HAP-1 (cell line): ENCODE data around the gene KLB.
A peak's percentile ranks its signal among the peaks of the same experiment; 100 is the strongest.
"Not testable (repeated sequence)": the region's sequence is repeated elsewhere in the genome, so short reads cannot be mapped to it uniquely, and the experiment has no call there.

Source experiments
- DNase-seq, 2 experiments: peaks; one replicate each; pipeline ENCODE4 v3.0.0-alpha.2; 2016 to 2020; ENCODE audit warnings: low spot score in 2 of 2
- H3K27me3 ChIP-seq: fragments of 250-450 bp; sonication (Bioruptor Pico); 2 replicates; pipeline ENCODE4 v1.5.1; 2020; ENCODE audit warnings: low read depth, mild to moderate bottlenecking, moderate library complexity
- H3K36me3 ChIP-seq: fragments of 250-450 bp; sonication (Bioruptor Pico); replicated peaks from 2 replicates; pipeline ENCODE4 v1.5.1; 2020; ENCODE audit warnings: mild to moderate bottlenecking
- H3K4me1 ChIP-seq: fragments of 250-450 bp; sonication (Bioruptor Pico); 2 replicates; pipeline ENCODE4 v1.5.1; 2020; ENCODE audit warnings: mild to moderate bottlenecking
- H3K4me3 ChIP-seq: fragments of 250-450 bp; sonication (Bioruptor Pico); 2 replicates; pipeline ENCODE4 v1.5.1; 2020; ENCODE audit warnings: mild to moderate bottlenecking, moderate library complexity
- H3K9me3 ChIP-seq: fragments of 250-450 bp; sonication (Bioruptor Pico); 2 replicates; pipeline ENCODE4 v1.5.1; 2020; ENCODE audit warnings: mild to moderate bottlenecking, moderate library complexity
- in situ Hi-C: fragments of 300-500 bp; cut with MboI; formaldehyde crosslinking; loops from 3 replicates; pipeline ENCODE4 v1.14.3; 2020; ENCODE audit warnings: low sequenced_read_pairs, inconsistent platforms, mixed read lengths

The KLB gene

GRCh38 chr4:39458161-39458504 is 51.4 kb downstream of the KLB start:
- not testable (repeated sequence) for H3K9me3 ChIP-seq, H3K27me3 ChIP-seq, DNase-seq
- H3K4me1 ChIP-seq = peaks cover 14% of the 10 kb centered on the region
- H3K36me3 ChIP-seq = peaks cover 82% of the 10 kb centered on the region
- in situ Hi-C loops = loop anchor here (25.0 kb wide), 1 partner anchor 854 kb away; no protein-coding TSS in a partner anchor
- peak overlapping the region; percentile 92 for H3K4me3 ChIP-seq

GRCh38 chr4:39458505-39459300 is 52.0 kb downstream of the KLB start, which contains the start of the genes LIAS and RPL9:
Gene LIAS, plus strand, starts transcription at chr4:39459056. Its CDS starts 62 bp downstream, at chr4:39459118.
Gene RPL9, minus strand, starts transcription at chr4:39458922. Its CDS starts 483 bp downstream, at chr4:39458439.
- Histone ChIP-seq H3K4me1 (peaks cover 14% of the 10 kb centered on the region), H3K27me3 (no peaks in the 10 kb centered on the region), H3K9me3 (no peaks in the 10 kb centered on the region), H3K36me3 (peaks cover 82% of the 10 kb centered on the region), H3K4me3 (peak within 1 kb of the TSS; percentile 92)
- in situ Hi-C loops = loop anchor here (25.0 kb wide), 1 partner anchor 854 kb away; no protein-coding TSS in a partner anchor
- DNase-seq = peak; percentile 94 to 96

GRCh38 chr4:39464886-39465501 is 58.3 kb downstream of the KLB start:
- no peak for DNase-seq
- no peak overlapping the region for H3K4me3 ChIP-seq
- in situ Hi-C loops = loop anchor here (10.0 to 25.0 kb wide), 2 partner anchors 510 to 847 kb away; partner anchors contain the start of gene PDS5A
- peaks cover 70% of the 10 kb centered on the region for H3K36me3 ChIP-seq
- no peaks in the 10 kb centered on the region; the same call in 1 of the 2 replicates for H3K9me3 ChIP-seq
- H3K4me1 ChIP-seq = peaks cover 2% of the 10 kb centered on the region
- H3K27me3 ChIP-seq = no peaks in the 10 kb centered on the region

GRCh38 chr4:39466747-39467146 is 60.0 kb downstream of the KLB start:
- Histone ChIP-seq H3K9me3 (no peaks in the 10 kb centered on the region; the same call in 1 of the 2 replicates), H3K36me3 (peaks cover 72% of the 10 kb centered on the region), H3K4me3 (no peak overlapping the region), H3K4me1 (peaks cover 2% of the 10 kb centered on the region), H3K27me3 (no peaks in the 10 kb centered on the region)
- no peak for DNase-seq
- in situ Hi-C loops = loop anchor here (10.0 to 25.0 kb wide), 2 partner anchors 508 to 846 kb away; partner anchors contain the start of gene PDS5A

GRCh38 chr4:39467464-39467863 is 60.7 kb downstream of the KLB start:
- Histone ChIP-seq H3K4me1 (peaks cover 4% of the 10 kb centered on the region), H3K36me3 (peaks cover 72% of the 10 kb centered on the region), H3K4me3 (no peak overlapping the region), H3K9me3 (no peaks in the 10 kb centered on the region; the same call in 1 of the 2 replicates), H3K27me3 (no peaks in the 10 kb centered on the region)
- in situ Hi-C loops = loop anchor here (10.0 to 25.0 kb wide), 2 partner anchors 507 to 845 kb away; partner anchors contain the start of gene PDS5A
- no peak for DNase-seq

- peaks cover 71% of the 10 kb centered on the region for H3K36me3 ChIP-seq
- H3K27me3 ChIP-seq = no peaks in the 10 kb centered on the region
- no peaks in the 10 kb centered on the region; the same call in 1 of the 2 replicates for H3K9me3 ChIP-seq
- H3K4me1 ChIP-seq = peaks cover 10% of the 10 kb centered on the region
- in situ Hi-C loops = loop anchor here (10.0 to 25.0 kb wide), 2 partner anchors 505 to 843 kb away; partner anchors contain the start of gene PDS5A
- no peak overlapping the region for H3K4me3 ChIP-seq
- peak; percentile 70 to 86 for DNase-seq
These were observed 62.8 kb downstream of the KLB start for GRCh38 chr4:39469429-39470077.

- Histone ChIP-seq H3K27me3 (no peaks in the 10 kb centered on the region), H3K4me1 (peaks cover 10% of the 10 kb centered on the region), H3K9me3 (no peaks in the 10 kb centered on the region; the same call in 1 of the 2 replicates), H3K4me3 (no peak overlapping the region), H3K36me3 (peaks cover 67% of the 10 kb centered on the region)
- DNase-seq = no peak
- in situ Hi-C loops = loop anchor here (25.0 kb wide), 1 partner anchor 842 kb away; no protein-coding TSS in a partner anchor
These were observed 63.7 kb downstream of the KLB start for GRCh38 chr4:39470402-39470801.

- Histone ChIP-seq H3K9me3 (no peaks in the 10 kb centered on the region; the same call in 1 of the 2 replicates), H3K4me3 (no peak overlapping the region), H3K27me3 (no peaks in the 10 kb centered on the region), H3K36me3 (peaks cover 67% of the 10 kb centered on the region), H3K4me1 (peaks cover 10% of the 10 kb centered on the region)
- in situ Hi-C loops = loop anchor here (25.0 kb wide), 1 partner anchor 840 kb away; no protein-coding TSS in a partner anchor
- DNase-seq = no peak
These were observed 65.7 kb downstream of the KLB start for GRCh38 chr4:39472396-39472795.

GRCh38 chr4:39476187-39476895 is 69.6 kb downstream of the KLB start:
- H3K9me3 ChIP-seq = no peaks in the 10 kb centered on the region
- peaks cover 43% of the 10 kb centered on the region for H3K36me3 ChIP-seq
- no peak for DNase-seq
- H3K4me3 ChIP-seq = no peak overlapping the region
- peaks cover 7% of the 10 kb centered on the region for H3K4me1 ChIP-seq
- in situ Hi-C loops = no loop called here
- H3K27me3 ChIP-seq = no peaks in the 10 kb centered on the region

- in situ Hi-C loops = no loop called here
- Histone ChIP-seq H3K4me1 (no peaks in the 10 kb centered on the region), H3K27me3 (no peaks in the 10 kb centered on the region), H3K36me3 (peaks cover 16% of the 10 kb centered on the region), H3K9me3 (no peaks in the 10 kb centered on the region), H3K4me3 (no peak overlapping the region)
- no peak for DNase-seq
These were observed 73.5 kb downstream of the KLB start for GRCh38 chr4:39480251-39480650.

- in situ Hi-C loops = no loop called here
- H3K27me3 ChIP-seq = no peaks in the 10 kb centered on the region
- no peak overlapping the region for H3K4me3 ChIP-seq
- no peak for DNase-seq
- H3K36me3 ChIP-seq = peaks cover 16% of the 10 kb centered on the region
- H3K9me3 ChIP-seq = no peaks in the 10 kb centered on the region
- H3K4me1 ChIP-seq = no peaks in the 10 kb centered on the region
These were observed 74.4 kb downstream of the KLB start for GRCh38 chr4:39480902-39481695.

- Histone ChIP-seq H3K27me3 (no peaks in the 10 kb centered on the region), H3K9me3 (no peaks in the 10 kb centered on the region), H3K4me3 (no peak overlapping the region), H3K36me3 (no peaks in the 10 kb centered on the region), H3K4me1 (no peaks in the 10 kb centered on the region)
- in situ Hi-C loops = no loop called here
- no peak for DNase-seq
These were observed 78.0 kb downstream of the KLB start for GRCh38 chr4:39484582-39485272.
